ENCODE measurements around the gene PLPP4.

PLPP4 gene

GRCh38 chr10:120493411-120494312, 36.6 kb downstream of the PLPP4 start (continued):
- TF ChIP-seq, protein P1, sequence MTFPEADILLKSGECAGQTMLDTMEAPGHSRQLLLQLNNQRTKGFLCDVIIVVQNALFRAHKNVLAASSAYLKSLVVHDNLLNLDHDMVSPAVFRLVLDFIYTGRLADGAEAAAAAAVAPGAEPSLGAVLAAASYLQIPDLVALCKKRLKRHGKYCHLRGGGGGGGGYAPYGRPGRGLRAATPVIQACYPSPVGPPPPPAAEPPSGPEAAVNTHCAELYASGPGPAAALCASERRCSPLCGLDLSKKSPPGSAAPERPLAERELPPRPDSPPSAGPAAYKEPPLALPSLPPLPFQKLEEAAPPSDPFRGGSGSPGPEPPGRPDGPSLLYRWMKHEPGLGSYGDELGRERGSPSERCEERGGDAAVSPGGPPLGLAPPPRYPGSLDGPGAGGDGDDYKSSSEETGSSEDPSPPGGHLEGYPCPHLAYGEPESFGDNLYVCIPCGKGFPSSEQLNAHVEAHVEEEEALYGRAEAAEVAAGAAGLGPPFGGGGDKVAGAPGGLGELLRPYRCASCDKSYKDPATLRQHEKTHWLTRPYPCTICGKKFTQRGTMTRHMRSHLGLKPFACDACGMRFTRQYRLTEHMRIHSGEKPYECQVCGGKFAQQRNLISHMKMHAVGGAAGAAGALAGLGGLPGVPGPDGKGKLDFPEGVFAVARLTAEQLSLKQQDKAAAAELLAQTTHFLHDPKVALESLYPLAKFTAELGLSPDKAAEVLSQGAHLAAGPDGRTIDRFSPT (tag by site-specific recombination; IDR thresholded peaks at IDR 0.05) = no peak
- TF ChIP-seq PRDM10 (tag by site-specific recombination; IDR thresholded peaks at IDR 0.05) (no peak), GLI4 (tag by site-specific recombination; IDR thresholded peaks at IDR 0.05) (no peak), SP2 (tag by site-specific recombination; IDR thresholded peaks at IDR 0.05) (no peak), ZNF202 (tag by site-specific recombination; IDR thresholded peaks at IDR 0.05; ENCODE audit: borderline replicate concordance) (no peak), ZSCAN23 (tag by site-specific recombination; IDR thresholded peaks at IDR 0.05) (no peak), ZSCAN30 (tag by site-specific recombination; IDR thresholded peaks at IDR 0.05) (no peak), ZNF626 (tag by site-specific recombination; IDR thresholded peaks at IDR 0.05) (no peak), SCRT1 (tag by site-specific recombination; IDR thresholded peaks at IDR 0.05; ENCODE audit: borderline replicate concordance) (no peak), ZNF776 (tag by site-specific recombination; IDR thresholded peaks at IDR 0.05; ENCODE audit: borderline replicate concordance) (no peak), ZNF146 (tag by site-specific recombination; IDR thresholded peaks at IDR 0.05) (no peak), EGR2 (tag by site-specific recombination; IDR thresholded peaks at IDR 0.05; ENCODE audit: low read depth) (no peak)

DNA sequence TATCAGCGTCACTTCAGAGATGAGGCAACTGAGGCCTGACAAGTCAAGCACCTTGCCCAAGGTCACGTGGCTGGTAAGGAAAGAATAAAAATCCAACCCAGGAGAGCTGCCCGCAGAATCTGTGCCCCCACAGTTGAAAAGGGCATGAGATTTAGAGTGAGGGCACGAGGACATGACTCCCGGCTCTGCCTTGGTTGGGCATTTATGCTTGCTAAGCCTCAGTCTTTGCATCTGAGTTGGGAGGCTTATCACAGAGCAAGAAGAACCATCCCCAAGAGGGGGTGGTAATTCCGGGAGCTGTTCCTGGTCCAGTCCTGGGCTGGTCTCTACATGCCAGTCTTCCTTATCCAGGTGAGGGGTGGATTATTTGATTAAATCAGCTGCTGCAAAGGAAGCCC, 37.3 kb downstream of the PLPP4 start:
- H3K4me1 ChIP-seq (ENCODE audit: control insufficient read depth, insufficient read depth, low read length) = no peaks in the 10 kb centered on the region
- POLR2A ChIA-PET = no interaction called here
- no peaks in the 10 kb centered on the region for H3K9me3 ChIP-seq (ENCODE audit: control insufficient read depth, insufficient read depth, low read depth, low read length)
- CTCF ChIA-PET = interaction anchor here (0.9 kb wide), 1 partner anchor 72 kb away, joined by 3 read pairs; no protein-coding TSS in a partner anchor
- H3K27ac ChIP-seq (ENCODE audit: extremely low read depth, low read depth, low read length) = no peak overlapping the region
- no peak overlapping the region for H3K4me3 ChIP-seq (ENCODE audit: low read depth, low read length)
- TF ChIP-seq ZBTB48 (tag by site-specific recombination; IDR thresholded peaks at IDR 0.05) (no peak), ZNF701 (tag by site-specific recombination; IDR thresholded peaks at IDR 0.05) (no peak)
- H3K36me3 ChIP-seq (ENCODE audit: control insufficient read depth in 2 of 2, insufficient read depth in 1 of 2, low read length in 2 of 2) = no peaks in the 10 kb centered on the region

DNA sequence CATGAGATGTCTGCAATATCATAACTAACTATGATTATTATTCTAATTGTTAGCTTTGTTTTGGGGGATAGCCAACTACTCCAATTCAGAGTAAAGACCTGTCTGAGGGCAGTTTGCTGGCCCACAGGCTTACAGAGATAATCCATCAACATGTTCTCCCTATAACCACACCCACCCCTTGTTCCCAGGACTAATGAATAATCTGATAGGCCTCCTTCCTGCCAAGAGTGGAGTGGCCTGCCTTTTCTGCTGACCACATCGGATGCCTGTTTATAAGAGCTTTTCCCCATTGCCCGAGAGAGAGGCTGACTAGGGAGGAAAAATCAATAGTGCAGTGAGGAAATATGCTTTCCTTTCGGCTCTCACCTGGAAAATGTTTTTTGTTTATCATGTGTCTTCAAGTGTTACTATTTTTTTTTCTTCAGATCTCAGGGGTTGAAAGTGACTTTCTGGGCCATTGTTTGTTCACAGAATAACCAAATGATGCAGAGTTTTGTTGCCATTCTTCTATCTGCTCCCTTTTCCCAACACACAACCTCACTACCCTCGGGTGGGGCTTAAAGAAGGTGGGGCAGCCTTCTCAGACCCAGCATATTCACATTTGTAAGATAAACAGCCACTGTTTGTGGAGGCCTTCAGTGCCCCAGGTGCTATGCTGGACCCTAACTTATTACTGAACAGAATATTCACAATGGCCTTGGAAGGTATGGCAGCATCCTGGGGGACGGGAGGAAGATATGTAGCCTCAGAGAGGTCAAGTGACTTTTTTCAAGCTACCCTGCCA, 38.4 kb downstream of the PLPP4 start:
- H3K9me3 ChIP-seq (ENCODE audit: control insufficient read depth, insufficient read depth, low read depth, low read length) = no peaks in the 10 kb centered on the region
- POLR2A ChIA-PET = no interaction called here
- TF ChIP-seq ZXDB (tag by site-specific recombination; IDR thresholded peaks at IDR 0.05) (no peak), HOXA7 (CRISPR knock-in tag; IDR thresholded peaks at IDR 0.05; ENCODE audit: borderline replicate concordance) (no peak), ZNF121 (tag by site-specific recombination; IDR thresholded peaks at IDR 0.05) (no peak), ZNF184 (tag by site-specific recombination; IDR thresholded peaks at IDR 0.05) (no peak), ZNF366 (tag by site-specific recombination; conservative IDR thresholded peaks at IDR 0.05) (no peak), ZNF488 (tag by site-specific recombination; IDR thresholded peaks at IDR 0.05) (no peak), ZNF658 (tag by site-specific recombination; IDR thresholded peaks at IDR 0.05) (no peak), SCRT2 (tag by site-specific recombination; IDR thresholded peaks at IDR 0.05) (no peak), ZNF624 (tag by site-specific recombination; IDR thresholded peaks at IDR 0.05) (no peak), YY2 (tag by site-specific recombination; IDR thresholded peaks at IDR 0.05) (no peak), ZNF350 (tag by site-specific recombination; IDR thresholded peaks at IDR 0.05) (no peak), ZNF416 (tag by site-specific recombination; IDR thresholded peaks at IDR 0.05) (no peak)

More for the DNA sequence above, 38.4 kb downstream of the PLPP4 start:
- CTCF ChIA-PET = interaction anchor here (0.6 to 0.9 kb wide), 2 partner anchors 39 to 73 kb away, joined by 3 read pairs; no protein-coding TSS in a partner anchor
- H3K36me3 ChIP-seq (ENCODE audit: control insufficient read depth in 2 of 2, insufficient read depth in 1 of 2, low read length in 2 of 2) = no peaks in the 10 kb centered on the region
- H3K27ac ChIP-seq (ENCODE audit: extremely low read depth, low read depth, low read length) = no peak overlapping the region
- H3K4me3 ChIP-seq (ENCODE audit: low read depth, low read length) = no peak overlapping the region
- no peaks in the 10 kb centered on the region for H3K4me1 ChIP-seq (ENCODE audit: control insufficient read depth, insufficient read depth, low read length)

Data from HEK293 (cell line).